Endodermal cell (in vitro differentiated cells): ENCODE data around the gene IL16. TPM values are rescaled to one million over a fixed set of nuclear protein-coding genes. Genes with fewer than 3 reads are reported as not detected.
A peak's percentile ranks its signal among the peaks of the same experiment; 100 is the strongest.

Experiments used
- DNase-seq: peaks from one replicate; pipeline ENCODE4 v3.0.0-alpha.2; 2017
- H3K27ac ChIP-seq: 2 replicates; pipeline ENCODE4 v1.5.1; 2013; ENCODE audit warnings: mild to moderate bottlenecking, low read depth, low read length, moderate library complexity
- H3K27me3 ChIP-seq: 2 replicates; pipeline ENCODE4 v1.6.1; 2013; ENCODE audit warnings: mild to moderate bottlenecking, low read length, moderate library complexity; ENCODE audit not compliant: insufficient read depth, control insufficient read depth, poor library complexity, severe bottlenecking
- H3K36me3 ChIP-seq: 2 replicates; pipeline ENCODE4 v1.7.0; 2013; ENCODE audit warnings: mild to moderate bottlenecking, low read length, moderate library complexity; ENCODE audit not compliant: control insufficient read depth, insufficient read depth
- H3K4me1 ChIP-seq: one replicate; pipeline ENCODE4 v1.7.0; 2013; ENCODE audit warnings: low read length; ENCODE audit not compliant: control insufficient read depth, insufficient read depth
- H3K4me3 ChIP-seq: 2 replicates; pipeline ENCODE4 v1.5.1; 2013; ENCODE audit warnings: mild to moderate bottlenecking, low read length, moderate library complexity
- H3K9ac ChIP-seq: 2 replicates; pipeline ENCODE4 v1.6.1; 2013; ENCODE audit warnings: mild to moderate bottlenecking, low read length, moderate library complexity; ENCODE audit not compliant: poor library complexity, severe bottlenecking; ENCODE audit errors: extremely low read depth
- H3K9me3 ChIP-seq: 2 replicates; pipeline ENCODE4 v1.6.1; 2013; ENCODE audit warnings: mild to moderate bottlenecking, low read length, moderate library complexity; ENCODE audit not compliant: control insufficient read depth
- H3K27ac Mint-ChIP-seq: 2 replicates; pipeline ENCODE4 v1.8.0; 2020; ENCODE audit warnings: mixed read lengths
- H3K27me3 Mint-ChIP-seq: 2 replicates; pipeline ENCODE4 v1.8.0; 2021; ENCODE audit warnings: mild to moderate bottlenecking, mixed read lengths; ENCODE audit not compliant: insufficient read depth
- H3K36me3 Mint-ChIP-seq: 2 replicates; pipeline ENCODE4 v1.8.0; 2020; ENCODE audit warnings: low read depth, mixed read lengths
- H3K4me1 Mint-ChIP-seq: 2 replicates; pipeline ENCODE4 v1.8.0; 2020; ENCODE audit warnings: mixed read lengths
- H3K4me3 Mint-ChIP-seq: 2 replicates; pipeline ENCODE4 v1.8.0; 2020; ENCODE audit warnings: mild to moderate bottlenecking, moderate library complexity, mixed read lengths
- H3K9me3 Mint-ChIP-seq: 2 replicates; pipeline ENCODE4 v1.8.0; 2020; ENCODE audit warnings: mild to moderate bottlenecking, mixed read lengths
- CTCF ChIP-seq: fragments of 200-600 bp; sonication (generic); conservative IDR thresholded peaks from 2 replicates; pipeline ENCODE4 v1.5.0; 2021; ENCODE audit warnings: antibody characterized with exemption, mild to moderate bottlenecking
- WGBS, 2 experiments: methylation state at CpG; one replicate each; pipeline versions ENCODE4 v1.1.5 to v1.1.7; 2013; ENCODE audit warnings: missing lambda C conversion rate in 2 of 2, mixed read lengths in 1 of 2; ENCODE audit not compliant: insufficient coverage in 1 of 2, insufficient read length in 1 of 2; 5-methylcytosine and 5-hydroxymethylcytosine counted together
- total RNA-seq, 2 donors: library from RNA; stranded (reverse); fragmentation: NEBNext Ultra II Directional in 1 of 2; extraction: Animal tissue kit (Norgen Biotek cat#: 25700) in 1 of 2; gene quantifications; 2 replicates in 1 of 2; 3 replicates in 1 of 2; pipeline ENCODE4 v1.2.1, GENCODE V29; 2021

Gene IL16
- total RNA-seq, 2 donors from 2014 or later = 0.13 to 0.24 TPM

GRCh38 chr15:81335631-81336030, 139.0 kb downstream of the IL16 start:
- Histone ChIP-seq H3K4me3 (no peak overlapping the region), H3K36me3 (no peaks in the 10 kb centered on the region), H3K27ac (no peak overlapping the region), H3K9ac (no peak overlapping the region), H3K9me3 (no peaks in the 10 kb centered on the region), H3K4me1 (peaks cover 4% of the 10 kb centered on the region), H3K27me3 (no peaks in the 10 kb centered on the region)
- DNase-seq = no peak
- Mint-ChIP-seq H3K4me3 (no peak overlapping the region), H3K36me3 (no peaks in the 10 kb centered on the region), H3K27me3 (no peaks in the 10 kb centered on the region), H3K4me1 (peaks cover 21% of the 10 kb centered on the region), H3K27ac (no peak overlapping the region), H3K9me3 (no peaks in the 10 kb centered on the region)
- WGBS, 2 experiments = 96 to 100% methylated on average over 1 to 4 of the region's 4 CpGs
- TF ChIP-seq CTCF = no peak

GRCh38 chr15:81336568-81336967, 139.9 kb downstream of the IL16 start:
- no peaks in the 10 kb centered on the region for H3K4me1 ChIP-seq
- Mint-ChIP-seq H3K27me3 (no peaks in the 10 kb centered on the region), H3K4me3 (no peak overlapping the region), H3K4me1 (peaks cover 12% of the 10 kb centered on the region), H3K27ac (no peak overlapping the region), H3K36me3 (no peaks in the 10 kb centered on the region), H3K9me3 (no peaks in the 10 kb centered on the region)
- no peaks in the 10 kb centered on the region for H3K36me3 ChIP-seq
- H3K27me3 ChIP-seq = no peaks in the 10 kb centered on the region
- no peak overlapping the region for H3K9ac ChIP-seq
- no peak for DNase-seq
- H3K4me3 ChIP-seq = no peak overlapping the region
- H3K9me3 ChIP-seq = no peaks in the 10 kb centered on the region
- H3K27ac ChIP-seq = no peak overlapping the region
- peak; percentile 53 for TF ChIP-seq CTCF
- 89 to 92% methylated on average over 3 to 4 of the region's 4 CpGs for WGBS, 2 experiments

GRCh38 chr15:81337241-81337640, 140.6 kb downstream of the IL16 start:
- no peak overlapping the region for H3K27ac Mint-ChIP-seq
- DNase-seq = no peak
- Histone ChIP-seq H3K27me3 (no peaks in the 10 kb centered on the region), H3K9ac (no peak overlapping the region), H3K27ac (no peak overlapping the region), H3K4me3 (no peak overlapping the region), H3K4me1 (no peaks in the 10 kb centered on the region), H3K36me3 (no peaks in the 10 kb centered on the region), H3K9me3 (no peaks in the 10 kb centered on the region)
- no peak overlapping the region for H3K4me3 Mint-ChIP-seq
- 89 to 100% methylated on average over 1 to 3 of the region's 3 CpGs for WGBS, 2 experiments
- H3K4me1 Mint-ChIP-seq = peaks cover 10% of the 10 kb centered on the region
- no peaks in the 10 kb centered on the region for H3K9me3 Mint-ChIP-seq
- no peak for TF ChIP-seq CTCF
- no peaks in the 10 kb centered on the region for H3K36me3 Mint-ChIP-seq
- no peaks in the 10 kb centered on the region for H3K27me3 Mint-ChIP-seq
